ENCODE data around the gene INSR.

GRCh38 chr19:7311911-7312310 is 17.7 kb upstream of the INSR start:
- TF ChIP-seq CTCF (IDR thresholded peaks at IDR 0.05) (no peak), ZFX (IDR thresholded peaks at IDR 0.05; ENCODE audit: borderline replicate concordance) (no peak)
